ENCODE results near the gene C8A.

- TF ChIP-seq CTCF (optimal IDR thresholded peaks at IDR 0.05 in 1 of 3, IDR thresholded peaks at IDR 0.05 in 1 of 3, conservative IDR thresholded peaks at IDR 0.05 in 1 of 3; ENCODE audit: extremely low read depth in 1 of 3, insufficient read depth in 2 of 3, low read length in 3 of 3) (no peak), EZH2 (IDR thresholded peaks at IDR 0.05; ENCODE audit: low read length) (no peak)
Measured at GRCh38 chr1:56965191-56965590, 110.6 kb downstream of the C8A start.

All from keratinocyte (primary cell).